Large intestine (tissue), 12 donors: ENCODE results near the gene IL4I1. TPM values are rescaled to one million over a fixed set of nuclear protein-coding genes. Genes with fewer than 3 reads are reported as not detected.
"Not testable (repeated sequence)": the region's sequence is repeated elsewhere in the genome, so short reads cannot be mapped to it uniquely, and the experiment has no call there.

Experiments
- DNase-seq, 2 donors: peaks; one replicate each; pipeline versions ENCODE4 v3.0.0 to v3.0.0-alpha.2; 2013
- H3K27ac ChIP-seq: one replicate; pipeline ENCODE4 v1.5.1; 2013; ENCODE audit warnings: low read length
- H3K27me3 ChIP-seq: 2 replicates; pipeline ENCODE4 v1.6.1; 2013; ENCODE audit warnings: low read length; ENCODE audit not compliant: control insufficient read depth, insufficient read depth
- H3K36me3 ChIP-seq: 2 replicates; pipeline ENCODE4 v1.6.1; 2013; ENCODE audit warnings: low read length; ENCODE audit not compliant: control insufficient read depth, insufficient read depth
- H3K4me1 ChIP-seq: one replicate; pipeline ENCODE4 v1.6.1; 2013; ENCODE audit warnings: low read length; ENCODE audit not compliant: control insufficient read depth, insufficient read depth
- H3K4me3 ChIP-seq: one replicate; pipeline ENCODE4 v1.5.1; 2013; ENCODE audit warnings: low read length
- H3K9me3 ChIP-seq: one replicate; pipeline ENCODE4 v1.6.1; 2013; ENCODE audit warnings: mild to moderate bottlenecking, low read depth, low read length, moderate library complexity; ENCODE audit not compliant: control insufficient read depth
- WGBS: methylation state at CpG from one replicate; pipeline ENCODE4 v1.1.5; 2013; ENCODE audit warnings: low lambda C conversion rate; ENCODE audit not compliant: insufficient coverage; 5-methylcytosine and 5-hydroxymethylcytosine counted together
- long read RNA-seq, 11 donors: transcript quantifications; one replicate each; lab custom pipeline, GENCODE V29; 2026
- polyA plus RNA-seq: library from polyadenylated mRNA; unstranded; fragments of 120-200 nt; gene quantifications from one replicate; pipeline ENCODE4 v1.2.1, GENCODE V29; 2013

Gene IL4I1
- 3.5 TPM for polyA plus RNA-seq
- long read RNA-seq, donor 1: 0 reads
- long read RNA-seq, donor 2: 0 reads
- long read RNA-seq, donor 3, partial matches to known transcripts: 0 of 3 reads
- long read RNA-seq, donor 3, other reads (novel, unspliced or antisense): 0 of 3 reads
- long read RNA-seq, donor 4: 0 reads
- long read RNA-seq, donor 5: 0 reads
- long read RNA-seq, donor 6, partial matches to known transcripts: 0 of 3 reads
- long read RNA-seq, donor 6, other reads (novel, unspliced or antisense): 0 of 3 reads
- long read RNA-seq, donor 7: 0 reads
- long read RNA-seq, donor 8, partial matches to known transcripts: 0 of 3 reads
- long read RNA-seq, donor 8, other reads (novel, unspliced or antisense): 0 of 3 reads
- long read RNA-seq, donor 9, partial matches to known transcripts: 0 of 2 reads
- long read RNA-seq, donor 9, other reads (novel, unspliced or antisense): 0 of 2 reads
- long read RNA-seq, donor 10, partial matches to known transcripts: 0 of 1 reads
- long read RNA-seq, donor 10, other reads (novel, unspliced or antisense): 0 of 1 reads
- long read RNA-seq, donor 11, partial matches to known transcripts: 0 of 2 reads
- long read RNA-seq, donor 11, other reads (novel, unspliced or antisense): 0 of 2 reads

- Histone ChIP-seq H3K4me3 (no peak within 1 kb of the TSS), H3K9me3 (no peaks in the 10 kb centered on the region), H3K27me3 (no peaks in the 10 kb centered on the region), H3K36me3 (no peaks in the 10 kb centered on the region), H3K4me1 (peaks cover 5% of the 10 kb centered on the region), H3K27ac (peak within 1 kb of the TSS; percentile 11)
- no peak for DNase-seq
- WGBS: 40% methylated on average over 2 of the region's 20 CpGs
These were observed at the start of gene IL4I1 for GRCh38 chr19:49896863-49897621. Gene IL4I1, minus strand, starts transcription at chr19:49896887. Its CDS starts 727 bp downstream, at chr19:49896160.

GRCh38 chr19:49946415-49946814 lies 49.7 kb upstream of the IL4I1 start:
- H3K9me3 ChIP-seq: no peaks in the 10 kb centered on the region
- WGBS: no CpG with 5 or more reads among the region's 8 CpGs
- peaks cover 9% of the 10 kb centered on the region for H3K4me1 ChIP-seq
- H3K36me3 ChIP-seq: peaks cover 8% of the 10 kb centered on the region
- no peak for DNase-seq
- no peaks in the 10 kb centered on the region for H3K27me3 ChIP-seq
- H3K27ac ChIP-seq: no peak overlapping the region
- H3K4me3 ChIP-seq: no peak overlapping the region

- not testable (repeated sequence) for DNase-seq, H3K36me3 ChIP-seq, H3K27me3 ChIP-seq, H3K9me3 ChIP-seq, H3K4me3 ChIP-seq, H3K27ac ChIP-seq, H3K4me1 ChIP-seq
- WGBS: no CpG with 5 or more reads among the region's 5 CpGs
These were observed 47.9 kb upstream of the IL4I1 start for GRCh38 chr19:49944567-49944966.

- peaks cover 11% of the 10 kb centered on the region for H3K4me1 ChIP-seq
- WGBS: 100% methylated on average over 1 of the region's 5 CpGs
- peaks cover 2% of the 10 kb centered on the region for H3K36me3 ChIP-seq
- no peaks in the 10 kb centered on the region for H3K27me3 ChIP-seq
- no peaks in the 10 kb centered on the region for H3K9me3 ChIP-seq
- no peak for DNase-seq
- H3K27ac ChIP-seq: no peak overlapping the region
- H3K4me3 ChIP-seq: no peak overlapping the region
These were observed 43.8 kb upstream of the IL4I1 start for GRCh38 chr19:49940482-49940791.

- no peaks in the 10 kb centered on the region for H3K27me3 ChIP-seq
- no peaks in the 10 kb centered on the region for H3K9me3 ChIP-seq
- H3K4me3 ChIP-seq: no peak overlapping the region
- no peak for DNase-seq
- WGBS: no CpG with 5 or more reads among the region's 7 CpGs
- peaks cover 2% of the 10 kb centered on the region for H3K36me3 ChIP-seq
- H3K27ac ChIP-seq: no peak overlapping the region
- H3K4me1 ChIP-seq: peaks cover 8% of the 10 kb centered on the region
These were observed 43.2 kb upstream of the IL4I1 start for GRCh38 chr19:49939721-49940481.

- no CpG with 5 or more reads among the region's 4 CpGs for WGBS
- DNase-seq: no peak
- Histone ChIP-seq H3K4me3 (no peak overlapping the region), H3K36me3 (peaks cover 2% of the 10 kb centered on the region), H3K4me1 (peaks cover 8% of the 10 kb centered on the region), H3K9me3 (no peaks in the 10 kb centered on the region), H3K27ac (no peak overlapping the region), H3K27me3 (no peaks in the 10 kb centered on the region)
These were observed 42.0 kb upstream of the IL4I1 start for GRCh38 chr19:49938662-49939061.

GRCh38 chr19:49937750-49938381 lies 41.2 kb upstream of the IL4I1 start:
- peaks cover 8% of the 10 kb centered on the region for H3K4me1 ChIP-seq
- H3K9me3 ChIP-seq: no peaks in the 10 kb centered on the region
- peak overlapping the region; percentile 8 for H3K4me3 ChIP-seq
- no CpG with 5 or more reads among the region's 35 CpGs for WGBS
- DNase-seq: peak; percentile 57 to 60
- H3K36me3 ChIP-seq: peaks cover 8% of the 10 kb centered on the region
- H3K27ac ChIP-seq: no peak overlapping the region
- no peaks in the 10 kb centered on the region for H3K27me3 ChIP-seq

- H3K27me3 ChIP-seq: no peaks in the 10 kb centered on the region
- DNase-seq: no peak
- H3K4me3 ChIP-seq: no peak overlapping the region
- H3K36me3 ChIP-seq: peaks cover 11% of the 10 kb centered on the region
- no peaks in the 10 kb centered on the region for H3K9me3 ChIP-seq
- peaks cover 8% of the 10 kb centered on the region for H3K4me1 ChIP-seq
- H3K27ac ChIP-seq: no peak overlapping the region
- WGBS: 96% methylated on average over 4 of the region's 5 CpGs
These were observed 39.9 kb upstream of the IL4I1 start for GRCh38 chr19:49936549-49936948.

GRCh38 chr19:49933643-49934042 lies 37.0 kb upstream of the IL4I1 start:
- H3K27me3 ChIP-seq: no peaks in the 10 kb centered on the region
- H3K4me3 ChIP-seq: no peak overlapping the region
- H3K9me3 ChIP-seq: no peaks in the 10 kb centered on the region
- H3K27ac ChIP-seq: no peak overlapping the region
- WGBS: 100% methylated on average over 5 of the region's 8 CpGs
- peaks cover 14% of the 10 kb centered on the region for H3K36me3 ChIP-seq
- no peak for DNase-seq
- peaks cover 8% of the 10 kb centered on the region for H3K4me1 ChIP-seq
